ENCODE data around the gene CCDC178.

DNA sequence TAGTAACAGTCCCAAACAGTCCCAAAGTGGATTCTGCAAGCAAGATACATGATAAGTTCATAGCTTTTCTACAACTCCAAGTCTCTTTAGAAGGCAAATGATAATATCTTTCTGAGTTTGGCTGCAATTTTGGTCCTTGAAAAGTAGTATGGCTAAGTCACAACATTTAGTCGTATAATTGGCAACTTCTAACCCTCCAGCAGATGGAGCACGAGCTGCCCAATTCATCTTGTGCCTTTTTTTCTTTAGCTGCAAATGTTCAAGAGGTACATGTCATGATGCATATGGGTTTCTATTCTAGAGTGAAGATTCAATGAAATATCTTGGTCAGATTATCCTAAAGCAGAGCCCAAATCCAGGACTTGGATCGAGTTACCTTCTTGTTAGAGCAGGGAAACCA is 540.7 kb downstream of the CCDC178 start:
- TF ChIP-seq, protein P1, sequence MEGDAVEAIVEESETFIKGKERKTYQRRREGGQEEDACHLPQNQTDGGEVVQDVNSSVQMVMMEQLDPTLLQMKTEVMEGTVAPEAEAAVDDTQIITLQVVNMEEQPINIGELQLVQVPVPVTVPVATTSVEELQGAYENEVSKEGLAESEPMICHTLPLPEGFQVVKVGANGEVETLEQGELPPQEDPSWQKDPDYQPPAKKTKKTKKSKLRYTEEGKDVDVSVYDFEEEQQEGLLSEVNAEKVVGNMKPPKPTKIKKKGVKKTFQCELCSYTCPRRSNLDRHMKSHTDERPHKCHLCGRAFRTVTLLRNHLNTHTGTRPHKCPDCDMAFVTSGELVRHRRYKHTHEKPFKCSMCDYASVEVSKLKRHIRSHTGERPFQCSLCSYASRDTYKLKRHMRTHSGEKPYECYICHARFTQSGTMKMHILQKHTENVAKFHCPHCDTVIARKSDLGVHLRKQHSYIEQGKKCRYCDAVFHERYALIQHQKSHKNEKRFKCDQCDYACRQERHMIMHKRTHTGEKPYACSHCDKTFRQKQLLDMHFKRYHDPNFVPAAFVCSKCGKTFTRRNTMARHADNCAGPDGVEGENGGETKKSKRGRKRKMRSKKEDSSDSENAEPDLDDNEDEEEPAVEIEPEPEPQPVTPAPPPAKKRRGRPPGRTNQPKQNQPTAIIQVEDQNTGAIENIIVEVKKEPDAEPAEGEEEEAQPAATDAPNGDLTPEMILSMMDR (IDR thresholded peaks at IDR 0.05; ENCODE audit: poor library complexity, severe bottlenecking) = no peak
- TF ChIP-seq POLR2AphosphoS5 (IDR thresholded peaks at IDR 0.05) = no peak
